CD8-positive, alpha-beta memory T cell (primary cell): Measurements from ENCODE around the gene PSMC4. TPM values are rescaled to one million over a fixed set of nuclear protein-coding genes. Genes with fewer than 3 reads are reported as not detected.
A peak's percentile ranks its signal among the peaks of the same experiment; 100 is the strongest.
"Not testable (repeated sequence)": the region's sequence is repeated elsewhere in the genome, so short reads cannot be mapped to it uniquely, and the experiment has no call there.

ENCODE experiments used
- CTCF ChIA-PET: fragments of 350-600 bp; sonication (Branson Sonifier 250); formaldehyde crosslinking; loops from one replicate; lab custom pipeline; 2021; ENCODE audit warnings: antibody characterized with exemption; lab: Charles Lee
- POLR2A ChIA-PET: fragments of 350-600 bp; sonication (Branson Sonifier 250); formaldehyde crosslinking; loops from one replicate; lab custom pipeline; 2021; ENCODE audit warnings: antibody characterized with exemption; lab: Charles Lee
- DNase-seq, 5 donors: peaks; one replicate each; pipeline versions ENCODE4 v3.0.0 to v3.0.0-alpha.2; 2020 to 2022; ENCODE audit warnings: mixed read lengths in 1 of 5
- H3K27ac ChIP-seq: one replicate; pipeline ENCODE4 v1.7.0; 2013; ENCODE audit warnings: low read depth, mild to moderate bottlenecking, low read length, moderate library complexity
- H3K27me3 ChIP-seq: 2 replicates; pipeline ENCODE4 v1.7.0; 2013; ENCODE audit warnings: low read length, mild to moderate bottlenecking; ENCODE audit not compliant: insufficient read depth, poor library complexity, severe bottlenecking
- H3K36me3 ChIP-seq: 2 replicates; pipeline ENCODE4 v1.7.0; 2013; ENCODE audit warnings: mild to moderate bottlenecking, low read length, moderate library complexity; ENCODE audit not compliant: insufficient read depth
- H3K4me1 ChIP-seq: 2 replicates; pipeline ENCODE4 v1.7.0; 2013; ENCODE audit warnings: mild to moderate bottlenecking, low read length, moderate library complexity; ENCODE audit not compliant: insufficient read depth
- H3K4me3 ChIP-seq: 2 replicates; pipeline ENCODE4 v1.7.0; 2013; ENCODE audit warnings: mild to moderate bottlenecking, low read length
- H3K9me3 ChIP-seq: 2 replicates; pipeline ENCODE4 v1.7.0; 2013; ENCODE audit warnings: mild to moderate bottlenecking, low read length
- H3K27ac Mint-ChIP-seq, 8 donors: one replicate each; pipeline ENCODE4 v1.8.0; 2020 to 2021; ENCODE audit warnings: mixed read lengths in 8 of 8, mild to moderate bottlenecking in 6 of 8, inconsistent platforms in 3 of 8, moderate library complexity in 3 of 8
- H3K27me3 Mint-ChIP-seq, 2 donors: one replicate each; pipeline ENCODE4 v1.8.0; 2020 to 2021; ENCODE audit warnings: mixed read lengths in 2 of 2, mild to moderate bottlenecking in 1 of 2, moderate library complexity in 1 of 2
- H3K36me3 Mint-ChIP-seq, 3 donors: one replicate each; pipeline ENCODE4 v1.8.0; 2020 to 2021; ENCODE audit warnings: mixed read lengths in 3 of 3, inconsistent platforms in 1 of 3, mild to moderate bottlenecking in 1 of 3
- H3K4me1 Mint-ChIP-seq, 3 donors: one replicate each; pipeline ENCODE4 v1.8.0; 2020 to 2021; ENCODE audit warnings: mixed read lengths in 3 of 3, inconsistent platforms in 1 of 3, mild to moderate bottlenecking in 1 of 3
- H3K4me3 Mint-ChIP-seq, 7 donors: one replicate each; pipeline ENCODE4 v1.8.0; 2020 to 2021; ENCODE audit warnings: mixed read lengths in 7 of 7, mild to moderate bottlenecking in 6 of 7, moderate library complexity in 4 of 7, inconsistent platforms in 2 of 7
- H3K9me3 Mint-ChIP-seq, 5 donors: one replicate each; pipeline ENCODE4 v1.8.0; 2020 to 2022; ENCODE audit warnings: mixed read lengths in 5 of 5, mild to moderate bottlenecking in 3 of 5, moderate library complexity in 2 of 5, inconsistent platforms in 1 of 5
- polyA plus RNA-seq: library from polyadenylated mRNA; unstranded; fragments of 300-500 nt; fragmentation: Illumina TruSeq; gene quantifications from one replicate; pipeline ENCODE4 v1.2.3, GENCODE V29; 2021
- total RNA-seq, 2 experiments: library from RNA; stranded (reverse); gene quantifications; one replicate each; pipeline ENCODE4 v1.2.3, GENCODE V29; 2021

Gene PSMC4
- total and polyA plus RNA-seq, 3 experiments from 2014 or later = 114 to 179 (median 170) TPM

GRCh38 chr19:39946532-39946931 lies 24.4 kb upstream of the PSMC4 start:
- no peaks in the 10 kb centered on the region for H3K9me3 ChIP-seq
- H3K4me3 Mint-ChIP-seq = peak overlapping the region in 2 of 7 donors; percentile 24 to 74
- H3K36me3 Mint-ChIP-seq = peaks cover 0 to 13% (median 6%) of the 10 kb centered on the region in 3 donors
- peak overlapping the region in 5 of 8 donors; percentile 33 to 77 (median 63) for H3K27ac Mint-ChIP-seq
- H3K27ac ChIP-seq = no peak overlapping the region
- POLR2A ChIA-PET = interaction anchor here (0.6 kb wide), 1 partner anchor 19 kb away, joined by 3 read pairs; no protein-coding TSS in a partner anchor
- CTCF ChIA-PET = interaction anchor here (4.1 kb wide), 1 partner anchor 24 kb away, joined by 17 read pairs; the partner anchor contains the start of gene PSMC4
- peaks cover 76% of the 10 kb centered on the region for H3K4me1 ChIP-seq
- peaks cover 0 to 2% (median 0%) of the 10 kb centered on the region in 5 donors for H3K9me3 Mint-ChIP-seq
- H3K27me3 Mint-ChIP-seq = peaks cover 0 to 2% of the 10 kb centered on the region in 2 donors
- no peak for DNase-seq
- peaks cover 66 to 89% (median 84%) of the 10 kb centered on the region in 3 donors for H3K4me1 Mint-ChIP-seq
- no peaks in the 10 kb centered on the region for H3K27me3 ChIP-seq
- H3K4me3 ChIP-seq = no peak overlapping the region
- H3K36me3 ChIP-seq = no peaks in the 10 kb centered on the region

GRCh38 chr19:39949026-39949747 lies 21.8 kb upstream of the PSMC4 start:
- H3K27me3 ChIP-seq = no peaks in the 10 kb centered on the region
- POLR2A ChIA-PET = no interaction called here
- peak overlapping the region in 2 of 7 donors; percentile 13 to 59 for H3K4me3 Mint-ChIP-seq
- peaks cover 67 to 90% (median 83%) of the 10 kb centered on the region in 3 donors for H3K4me1 Mint-ChIP-seq
- H3K27ac ChIP-seq = no peak overlapping the region
- H3K27ac Mint-ChIP-seq = peak overlapping the region in 7 of 8 donors; percentile 17 to 97 (median 70)
- peaks cover 0 to 16% (median 11%) of the 10 kb centered on the region in 3 donors for H3K36me3 Mint-ChIP-seq
- no peak overlapping the region for H3K4me3 ChIP-seq
- H3K9me3 ChIP-seq = no peaks in the 10 kb centered on the region
- H3K9me3 Mint-ChIP-seq = peaks cover 0 to 4% (median 0%) of the 10 kb centered on the region in 5 donors
- H3K36me3 ChIP-seq = no peaks in the 10 kb centered on the region
- H3K4me1 ChIP-seq = peaks cover 79% of the 10 kb centered on the region
- DNase-seq = no peak
- CTCF ChIA-PET = interaction anchor here (4.1 kb wide), 1 partner anchor 21 kb away, joined by 17 read pairs; the partner anchor contains the start of gene PSMC4
- H3K27me3 Mint-ChIP-seq = peaks cover 0 to 2% of the 10 kb centered on the region in 2 donors

- peak overlapping the region; percentile 20 for H3K4me3 ChIP-seq
- peaks cover 68 to 86% (median 85%) of the 10 kb centered on the region in 3 donors for H3K4me1 Mint-ChIP-seq
Measured at GRCh38 chr19:39951065-39951650, 19.8 kb upstream of the PSMC4 start.

GRCh38 chr19:39951686-39952085 lies 19.3 kb upstream of the PSMC4 start:
- H3K4me1 Mint-ChIP-seq = peaks cover 66 to 85% (median 83%) of the 10 kb centered on the region in 3 donors
- no peaks in the 10 kb centered on the region for H3K36me3 ChIP-seq
- no peaks in the 10 kb centered on the region for H3K27me3 ChIP-seq
- CTCF ChIA-PET = interaction anchor here (1.2 to 1.5 kb wide), 2 partner anchors 9 to 19 kb away, joined by 4 to 11 read pairs; partner anchors contain the start of gene PSMC4
- peaks cover 78% of the 10 kb centered on the region for H3K4me1 ChIP-seq
- peaks cover 0 to 4% (median 0%) of the 10 kb centered on the region in 5 donors for H3K9me3 Mint-ChIP-seq
- peaks cover 0 to 2% of the 10 kb centered on the region in 2 donors for H3K27me3 Mint-ChIP-seq
- H3K36me3 Mint-ChIP-seq = peaks cover 0 to 13% (median 11%) of the 10 kb centered on the region in 3 donors
- peak overlapping the region; percentile 20 for H3K4me3 ChIP-seq
- POLR2A ChIA-PET = interaction anchor here (0.8 kb wide), 1 partner anchor 19 kb away, joined by 5 read pairs; the partner anchor contains the start of gene PSMC4
- H3K9me3 ChIP-seq = no peaks in the 10 kb centered on the region
- H3K27ac ChIP-seq = no peak overlapping the region
- peak overlapping the region; percentile 94 to 100 (median 98) for H3K27ac Mint-ChIP-seq
- H3K4me3 Mint-ChIP-seq = peak overlapping the region; percentile 53 to 88 (median 83)
- no peak for DNase-seq

More at GRCh38 chr19:39951065-39951650, 19.8 kb upstream of the PSMC4 start:
- no peak for DNase-seq
- no peak overlapping the region for H3K27ac ChIP-seq
- Mint-ChIP-seq H3K27ac (peak overlapping the region; percentile 94 to 100 (median 98)), H3K9me3 (peaks cover 0 to 4% (median 0%) of the 10 kb centered on the region in 5 donors), H3K36me3 (peaks cover 0 to 15% (median 11%) of the 10 kb centered on the region in 3 donors), H3K4me3 (peak overlapping the region in 6 of 7 donors; percentile 38 to 88 (median 84)), H3K27me3 (peaks cover 0 to 2% of the 10 kb centered on the region in 2 donors)
- CTCF ChIA-PET = interaction anchor here (1.2 to 1.5 kb wide), 2 partner anchors 9 to 19 kb away, joined by 4 to 11 read pairs; partner anchors contain the start of gene PSMC4
- H3K4me1 ChIP-seq = peaks cover 78% of the 10 kb centered on the region
- H3K9me3 ChIP-seq = no peaks in the 10 kb centered on the region
- no peaks in the 10 kb centered on the region for H3K27me3 ChIP-seq
- H3K36me3 ChIP-seq = no peaks in the 10 kb centered on the region
- POLR2A ChIA-PET = interaction anchor here (0.8 kb wide), 1 partner anchor 19 kb away, joined by 5 read pairs; the partner anchor contains the start of gene PSMC4

GRCh38 chr19:39953915-39954314 lies 17.1 kb upstream of the PSMC4 start:
- ChIA-PET POLR2A (interaction anchor here (1.1 to 2.0 kb wide), 3 partner anchors 12 to 18 kb away, joined by 3 to 13 read pairs (median 12); partner anchors contain the start of gene PSMC4), CTCF (interaction anchor here (1.2 to 3.7 kb wide), 4 partner anchors 12 to 107 kb away, joined by 3 to 55 read pairs (median 6); partner anchors contain the start of gene PSMC4)
- peaks cover 0 to 11% (median 3%) of the 10 kb centered on the region in 3 donors for H3K36me3 Mint-ChIP-seq
- peak overlapping the region; percentile 21 for H3K27ac ChIP-seq
- H3K27me3 Mint-ChIP-seq = peaks cover 0 to 2% of the 10 kb centered on the region in 2 donors
- peak overlapping the region in 6 of 7 donors; percentile 10 to 83 (median 48) for H3K4me3 Mint-ChIP-seq
- H3K4me3 ChIP-seq = no peak overlapping the region
- no peaks in the 10 kb centered on the region for H3K36me3 ChIP-seq
- peaks cover 57 to 77% (median 73%) of the 10 kb centered on the region in 3 donors for H3K4me1 Mint-ChIP-seq
- peak overlapping the region; percentile 92 to 100 (median 98) for H3K27ac Mint-ChIP-seq
- H3K9me3 ChIP-seq = no peaks in the 10 kb centered on the region
- DNase-seq = no peak
- no peaks in the 10 kb centered on the region for H3K27me3 ChIP-seq
- H3K4me1 ChIP-seq = peaks cover 66% of the 10 kb centered on the region
- peaks cover 0 to 4% (median 0%) of the 10 kb centered on the region in 5 donors for H3K9me3 Mint-ChIP-seq

- peak overlapping the region in 3 of 8 donors; percentile 20 to 71 (median 45) for H3K27ac Mint-ChIP-seq
- H3K27me3 ChIP-seq, H3K36me3 ChIP-seq, H3K27me3 Mint-ChIP-seq, H3K36me3 Mint-ChIP-seq, H3K4me3 ChIP-seq, H3K4me3 Mint-ChIP-seq, H3K9me3 Mint-ChIP-seq, POLR2A ChIA-PET, H3K9me3 ChIP-seq, H3K27ac ChIP-seq, DNase-seq: not testable (repeated sequence)
- CTCF ChIA-PET = interaction anchor here (1.9 kb wide), 1 partner anchor 12 kb away, joined by 9 read pairs; the partner anchor contains the start of gene PSMC4
- peaks cover 36% of the 10 kb centered on the region for H3K4me1 ChIP-seq
- H3K4me1 Mint-ChIP-seq = peaks cover 32 to 56% (median 51%) of the 10 kb centered on the region in 3 donors
Measured at GRCh38 chr19:39957886-39958285, 13.1 kb upstream of the PSMC4 start.

- H3K4me3 ChIP-seq, H3K27me3 Mint-ChIP-seq, H3K27ac ChIP-seq, H3K36me3 Mint-ChIP-seq, H3K9me3 ChIP-seq, H3K9me3 Mint-ChIP-seq, H3K36me3 ChIP-seq, H3K27me3 ChIP-seq: not testable (repeated sequence)
- Mint-ChIP-seq H3K4me1 (peaks cover 23 to 52% (median 46%) of the 10 kb centered on the region in 3 donors), H3K27ac (peak overlapping the region in 5 of 8 donors; percentile 53 to 73 (median 68)), H3K4me3 (peak overlapping the region in 6 of 7 donors; percentile 13 to 74 (median 51))
- POLR2A ChIA-PET = interaction anchor here (0.7 kb wide), 1 partner anchor 326 kb away, joined by 3 read pairs; the partner anchor contains the start of gene AKT2
- CTCF ChIA-PET = interaction anchor here (1.1 kb wide), 1 partner anchor 12 kb away, joined by 5 read pairs; the partner anchor contains the start of gene PSMC4
- H3K4me1 ChIP-seq = peaks cover 25% of the 10 kb centered on the region
- peak in 1 of 5 donors; percentile 38 for DNase-seq
Measured at GRCh38 chr19:39958942-39959341, 12.0 kb upstream of the PSMC4 start.
